ENCODE measurements around the gene UHRF2.
"Not testable (repeated sequence)": the region's sequence is repeated elsewhere in the genome, so short reads cannot be mapped to it uniquely, and the experiment has no call there.

- TF ChIP-seq GABPA (IDR thresholded peaks at IDR 0.05; ENCODE audit: low read depth); JUND (IDR thresholded peaks at IDR 0.05); POLR2AphosphoS5 (IDR thresholded peaks at IDR 0.05; ENCODE audit: low read depth, low read length); EZH2phosphoT487 (IDR thresholded peaks at IDR 0.05; ENCODE audit: borderline replicate concordance, low read depth); RAD21 (IDR thresholded peaks at IDR 0.05; ENCODE audit: low read length); MAX (IDR thresholded peaks at IDR 0.05; ENCODE audit: low read depth); USF2 (IDR thresholded peaks at IDR 0.05; ENCODE audit: borderline replicate concordance, low read depth, low read length); SMC3 (IDR thresholded peaks at IDR 0.05; ENCODE audit: low read depth, low read length); FOXM1 (IDR thresholded peaks at IDR 0.05; ENCODE audit: low read depth); RXRA (IDR thresholded peaks at IDR 0.05; ENCODE audit: borderline replicate concordance, low read depth); FOXJ3 (CRISPR knock-in tag; IDR thresholded peaks at IDR 0.05): not testable (repeated sequence)
- TF ChIP-seq, protein P1, sequence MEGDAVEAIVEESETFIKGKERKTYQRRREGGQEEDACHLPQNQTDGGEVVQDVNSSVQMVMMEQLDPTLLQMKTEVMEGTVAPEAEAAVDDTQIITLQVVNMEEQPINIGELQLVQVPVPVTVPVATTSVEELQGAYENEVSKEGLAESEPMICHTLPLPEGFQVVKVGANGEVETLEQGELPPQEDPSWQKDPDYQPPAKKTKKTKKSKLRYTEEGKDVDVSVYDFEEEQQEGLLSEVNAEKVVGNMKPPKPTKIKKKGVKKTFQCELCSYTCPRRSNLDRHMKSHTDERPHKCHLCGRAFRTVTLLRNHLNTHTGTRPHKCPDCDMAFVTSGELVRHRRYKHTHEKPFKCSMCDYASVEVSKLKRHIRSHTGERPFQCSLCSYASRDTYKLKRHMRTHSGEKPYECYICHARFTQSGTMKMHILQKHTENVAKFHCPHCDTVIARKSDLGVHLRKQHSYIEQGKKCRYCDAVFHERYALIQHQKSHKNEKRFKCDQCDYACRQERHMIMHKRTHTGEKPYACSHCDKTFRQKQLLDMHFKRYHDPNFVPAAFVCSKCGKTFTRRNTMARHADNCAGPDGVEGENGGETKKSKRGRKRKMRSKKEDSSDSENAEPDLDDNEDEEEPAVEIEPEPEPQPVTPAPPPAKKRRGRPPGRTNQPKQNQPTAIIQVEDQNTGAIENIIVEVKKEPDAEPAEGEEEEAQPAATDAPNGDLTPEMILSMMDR (IDR thresholded peaks at IDR 0.05), result not testable (repeated sequence)
Observed at GRCh38 chr9:6455292-6455691, 42.3 kb downstream of the UHRF2 start.

Data from SK-N-SH (cell line).